ENCODE measurements around the gene PCDH9. TPM values are rescaled to one million over a fixed set of nuclear protein-coding genes. Genes with fewer than 3 reads are reported as not detected.

The PCDH9 gene
- total and polyA plus RNA-seq, 2 of the 13 experiments (the other 11 are each of a cell fraction or from before 2014, with no cell fraction given): 0.09 TPM; not detected in 1

GRCh38 chr13:67145950-67146349 lies 84.2 kb downstream of the PCDH9 start:
- no peak for FAIRE-seq
- BruUV-seq (replicated peaks): no TSS peak
- POLR2A ChIA-PET: no interaction called here
- Histone ChIP-seq H3K9ac (ENCODE audit: insufficient read depth, low read depth, low read length) (no peak overlapping the region), H3K4me3 (replicated peaks in 1 of 3; ENCODE audit: insufficient read depth in 1 of 3, low read depth in 2 of 3, low read length in 3 of 3) (no peak overlapping the region), H3K36me3 (replicated peaks in 1 of 2; ENCODE audit: control insufficient read depth in 1 of 2, insufficient read depth in 2 of 2, low read length in 2 of 2) (no peaks in the 10 kb centered on the region), H3K4me2 (ENCODE audit: low read depth, low read length) (no peak overlapping the region), H3K27ac (ENCODE audit: extremely low read length, insufficient read depth, low read length) (no peak overlapping the region), H3K9me3 (ENCODE audit: low read length) (no peaks in the 10 kb centered on the region), H4K20me1 (ENCODE audit: insufficient read depth, low read length) (no peaks in the 10 kb centered on the region), H2AFZ (ENCODE audit: low read length) (no peak overlapping the region), H3K4me1 (ENCODE audit: insufficient read depth, low read length) (no peaks in the 10 kb centered on the region), H3K79me2 (ENCODE audit: insufficient read depth, low read length) (no peaks in the 10 kb centered on the region), H3K27me3 (ENCODE audit: control insufficient read depth in 1 of 2, insufficient read depth in 2 of 2, low read length in 2 of 2) (no peaks in the 10 kb centered on the region; a peak in 1 of 5 replicates)
- no peak for TF ChIP-seq KDM5A (IDR thresholded peaks at IDR 0.05; ENCODE audit: borderline replicate concordance, low read length)
- no peak for TF ChIP-seq KLF9 (CRISPR knock-in tag; IDR thresholded peaks at IDR 0.05; ENCODE audit: low read depth)
- TF ChIP-seq MED1 (CRISPR knock-in tag; IDR thresholded peaks at IDR 0.05): no peak
- TF ChIP-seq NFYB (CRISPR knock-in tag; IDR thresholded peaks at IDR 0.05): no peak
- no peak for TF ChIP-seq ZNF770 (CRISPR knock-in tag; IDR thresholded peaks at IDR 0.05)
- no peak for TF ChIP-seq ZNF354B (CRISPR knock-in tag; IDR thresholded peaks at IDR 0.05)
- in situ Hi-C loops (cut with HindIII; ENCODE audit: extremely low pct_ligation_motif_present, low pct_unique_long_range_greater_than_20kb): no loop called here
- DNase-seq (ENCODE audit: low spot score): no peak
- intact Hi-C loops (cut with micrococcal nuclease; ENCODE audit: unreplicated experiment): no loop called here
- ATAC-seq: no peak
- WGBS (ENCODE audit: low lambda C conversion rate): 0% methylated on average over 1 of the region's 1 CpG
- CTCF ChIA-PET (ENCODE audit: low intra/inter-chr PET ratio, low total read pairs): no interaction called here

GRCh38 chr13:67143544-67144115 lies 86.5 kb downstream of the PCDH9 start:
- in situ Hi-C loops (cut with HindIII; ENCODE audit: extremely low pct_ligation_motif_present, low pct_unique_long_range_greater_than_20kb): no loop called here
- no peaks in the 10 kb centered on the region for H3K79me2 ChIP-seq (ENCODE audit: insufficient read depth, low read length)
- WGBS (ENCODE audit: low lambda C conversion rate): 5% methylated on average over 4 of the region's 4 CpGs
- TF ChIP-seq ZNF841 (CRISPR knock-in tag; IDR thresholded peaks at IDR 0.05; ENCODE audit: borderline replicate concordance): no peak
- no peak for TF ChIP-seq RNF219 (CRISPR knock-in tag; IDR thresholded peaks at IDR 0.05)
- TF ChIP-seq RARG (CRISPR knock-in tag; IDR thresholded peaks at IDR 0.05; ENCODE audit: low read depth): no peak
- no peak for TF ChIP-seq KLF11 (CRISPR knock-in tag; IDR thresholded peaks at IDR 0.05)
- TF ChIP-seq MXI1 (IDR thresholded peaks at IDR 0.05; ENCODE audit: borderline replicate concordance, low read depth, low read length): no peak
- TF ChIP-seq ZBTB39 (CRISPR knock-in tag; IDR thresholded peaks at IDR 0.05): no peak
- no peak for TF ChIP-seq GFI1 (CRISPR knock-in tag; IDR thresholded peaks at IDR 0.05; ENCODE audit: borderline replicate concordance)
- TF ChIP-seq XRCC5 (optimal IDR thresholded peaks at IDR 0.05; ENCODE audit: low read length): no peak

More at GRCh38 chr13:67143544-67144115, 86.5 kb downstream of the PCDH9 start:
- intact Hi-C loops (cut with micrococcal nuclease; ENCODE audit: unreplicated experiment): no loop called here
- ChIA-PET CTCF (ENCODE audit: low intra/inter-chr PET ratio, low total read pairs) (no interaction called here), POLR2A (no interaction called here)
- Histone ChIP-seq H2AFZ (ENCODE audit: low read length) (no peak overlapping the region), H3K4me3 (replicated peaks in 1 of 3; ENCODE audit: insufficient read depth in 1 of 3, low read depth in 2 of 3, low read length in 3 of 3) (no peak overlapping the region), H3K36me3 (replicated peaks in 1 of 2; ENCODE audit: control insufficient read depth in 1 of 2, insufficient read depth in 2 of 2, low read length in 2 of 2) (no peaks in the 10 kb centered on the region), H3K27me3 (ENCODE audit: control insufficient read depth in 1 of 2, insufficient read depth in 2 of 2, low read length in 2 of 2) (no peaks in the 10 kb centered on the region), H3K9me3 (ENCODE audit: low read length) (no peaks in the 10 kb centered on the region), H3K27ac (ENCODE audit: extremely low read length, insufficient read depth, low read length) (no peak overlapping the region), H3K4me1 (ENCODE audit: insufficient read depth, low read length) (no peaks in the 10 kb centered on the region), H3K9ac (ENCODE audit: insufficient read depth, low read depth, low read length) (no peak overlapping the region), H3K4me2 (ENCODE audit: low read depth, low read length) (no peak overlapping the region), H4K20me1 (ENCODE audit: insufficient read depth, low read length) (no peaks in the 10 kb centered on the region)
- FAIRE-seq (no peak), DNase-seq (ENCODE audit: low spot score) (no peak), ATAC-seq (no peak)
- no TSS peak for BruUV-seq (replicated peaks)
